GM12873 (cell line): Measurements from ENCODE around the gene CYP51A1.

Experiments
- TF ChIP-seq, protein P1 (sequence below): IDR thresholded peaks from 2 replicates; pipeline ENCODE4 v1.5.1; 2012; ENCODE audit warnings: low read depth, mild to moderate bottlenecking, moderate library complexity, low read length, control low read depth; ENCODE audit not compliant: insufficient read depth; ENCODE audit errors: missing control alignments

Gene CYP51A1

GRCh38 chr7:92133133-92133736 is 1.0 kb downstream of the CYP51A1 start:
- TF ChIP-seq, protein P1, sequence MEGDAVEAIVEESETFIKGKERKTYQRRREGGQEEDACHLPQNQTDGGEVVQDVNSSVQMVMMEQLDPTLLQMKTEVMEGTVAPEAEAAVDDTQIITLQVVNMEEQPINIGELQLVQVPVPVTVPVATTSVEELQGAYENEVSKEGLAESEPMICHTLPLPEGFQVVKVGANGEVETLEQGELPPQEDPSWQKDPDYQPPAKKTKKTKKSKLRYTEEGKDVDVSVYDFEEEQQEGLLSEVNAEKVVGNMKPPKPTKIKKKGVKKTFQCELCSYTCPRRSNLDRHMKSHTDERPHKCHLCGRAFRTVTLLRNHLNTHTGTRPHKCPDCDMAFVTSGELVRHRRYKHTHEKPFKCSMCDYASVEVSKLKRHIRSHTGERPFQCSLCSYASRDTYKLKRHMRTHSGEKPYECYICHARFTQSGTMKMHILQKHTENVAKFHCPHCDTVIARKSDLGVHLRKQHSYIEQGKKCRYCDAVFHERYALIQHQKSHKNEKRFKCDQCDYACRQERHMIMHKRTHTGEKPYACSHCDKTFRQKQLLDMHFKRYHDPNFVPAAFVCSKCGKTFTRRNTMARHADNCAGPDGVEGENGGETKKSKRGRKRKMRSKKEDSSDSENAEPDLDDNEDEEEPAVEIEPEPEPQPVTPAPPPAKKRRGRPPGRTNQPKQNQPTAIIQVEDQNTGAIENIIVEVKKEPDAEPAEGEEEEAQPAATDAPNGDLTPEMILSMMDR, result no peak

DNA sequence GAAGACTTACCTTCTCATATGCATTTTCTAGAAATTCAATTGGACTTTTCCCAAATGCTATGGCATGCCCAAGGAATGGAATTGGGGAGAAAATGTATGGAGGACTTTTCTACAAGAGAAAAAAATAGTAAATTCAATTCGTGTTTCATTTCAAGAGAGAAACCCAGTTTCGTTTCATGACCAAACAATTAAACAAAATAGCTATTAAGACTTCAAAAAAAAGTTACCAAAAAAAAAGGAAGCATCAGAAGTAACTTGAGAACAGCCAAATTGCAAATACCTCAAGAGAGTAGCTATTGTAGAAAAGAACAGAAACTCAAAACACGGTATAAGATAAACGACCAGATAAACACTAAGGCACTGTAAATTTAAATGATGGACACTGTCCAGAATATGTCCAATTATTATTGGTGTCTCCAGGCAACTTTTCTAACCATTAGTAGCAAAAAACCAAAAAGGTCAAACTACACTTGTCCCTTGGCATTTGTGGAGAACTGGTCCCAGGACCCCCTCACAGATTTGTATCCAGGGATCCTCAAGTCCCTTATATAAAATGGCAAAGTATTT is 2.4 kb downstream of the CYP51A1 start:
- TF ChIP-seq, protein P1, result no peak

DNA sequence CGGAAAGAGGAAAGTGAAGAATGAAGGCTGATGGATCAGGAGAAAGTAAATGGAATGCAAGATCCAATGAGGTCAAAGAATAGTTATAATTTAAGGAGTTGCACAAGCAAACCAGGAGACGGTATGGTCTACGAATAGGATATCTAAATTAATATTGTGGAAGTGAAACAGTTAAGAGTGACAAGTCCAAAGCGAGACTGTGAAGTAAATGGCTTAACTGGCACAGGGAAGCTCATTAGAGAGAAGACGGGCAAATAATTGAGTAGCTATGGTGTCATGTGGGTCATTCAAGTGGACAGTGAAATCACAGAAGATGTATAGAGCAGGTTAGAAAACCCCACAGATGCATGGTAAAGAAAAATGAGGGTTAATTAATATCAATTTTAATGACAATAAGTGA is 3.2 kb downstream of the CYP51A1 start:
- TF ChIP-seq, protein P1, result no peak

- TF ChIP-seq, protein P1, result no peak
Observed at GRCh38 chr7:92121681-92122080, 12.6 kb downstream of the CYP51A1 start.

DNA sequence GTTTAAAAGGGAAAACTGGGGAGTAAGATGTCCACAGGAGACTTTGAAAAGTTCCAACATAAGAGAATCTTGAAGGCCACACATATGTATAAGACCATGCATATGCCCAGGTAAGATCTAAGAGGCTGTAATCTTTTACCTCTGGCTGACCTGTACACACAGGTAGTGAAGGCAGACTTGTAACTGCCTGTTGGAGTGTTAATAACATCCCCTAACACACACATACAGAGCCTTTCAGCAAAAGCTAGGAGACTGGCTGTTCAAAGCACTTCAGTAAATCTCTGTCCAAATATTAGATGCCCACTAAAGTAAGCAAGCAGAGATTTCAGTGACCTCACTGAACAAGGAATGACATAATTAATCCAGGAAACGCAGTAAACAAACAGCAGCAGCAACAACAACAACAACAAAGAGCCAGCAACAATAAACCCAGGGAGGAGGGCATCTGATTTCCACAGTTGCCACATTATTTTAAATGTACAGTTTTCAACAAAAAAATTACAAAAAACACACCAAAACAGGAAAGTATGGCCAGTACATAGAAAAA is 15.0 kb downstream of the CYP51A1 start:
- TF ChIP-seq, protein P1, result no peak

DNA sequence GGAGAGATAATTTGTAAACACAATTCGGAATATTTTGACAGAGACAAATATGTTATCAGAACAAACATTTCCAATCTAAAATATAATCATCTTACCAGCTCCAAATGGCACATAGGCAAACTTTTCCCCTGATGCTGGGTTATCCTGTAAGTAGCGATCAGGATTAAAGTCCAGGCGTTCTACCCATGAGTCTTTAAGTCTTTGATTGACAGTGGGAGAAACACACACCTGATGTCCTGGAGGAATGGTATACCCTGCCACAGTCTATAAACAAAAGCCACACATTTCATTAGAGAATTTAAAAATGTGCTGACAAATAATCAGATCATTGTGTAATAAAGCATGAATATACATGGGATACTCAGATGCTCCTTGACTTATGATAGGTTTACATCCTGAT is 17.3 kb downstream of the CYP51A1 start:
- TF ChIP-seq, protein P1, result no peak

DNA sequence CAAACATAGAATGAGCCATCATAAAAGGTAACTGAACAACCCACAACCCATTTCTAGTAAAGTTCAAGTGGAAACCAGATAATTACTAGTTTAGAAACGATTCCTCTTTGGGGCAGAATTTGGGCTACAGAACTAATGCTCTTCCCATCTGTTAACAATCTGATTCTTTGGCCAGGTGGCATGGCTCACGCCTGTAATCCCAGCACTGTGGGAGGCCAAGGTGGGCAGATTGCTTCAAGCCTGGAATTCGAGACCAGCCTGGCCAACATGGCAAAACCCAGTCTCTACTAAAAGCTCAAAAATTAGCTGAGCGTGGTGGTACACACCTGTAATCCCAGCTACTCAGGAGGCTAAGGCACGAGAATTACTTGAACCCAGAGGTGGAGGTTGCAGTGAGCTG is 18.5 kb downstream of the CYP51A1 start:
- TF ChIP-seq, protein P1, result no peak
